ENCODE data around the gene PLPP3.
A peak's percentile ranks its signal among the peaks of the same experiment; 100 is the strongest.

Gene PLPP3

DNA sequence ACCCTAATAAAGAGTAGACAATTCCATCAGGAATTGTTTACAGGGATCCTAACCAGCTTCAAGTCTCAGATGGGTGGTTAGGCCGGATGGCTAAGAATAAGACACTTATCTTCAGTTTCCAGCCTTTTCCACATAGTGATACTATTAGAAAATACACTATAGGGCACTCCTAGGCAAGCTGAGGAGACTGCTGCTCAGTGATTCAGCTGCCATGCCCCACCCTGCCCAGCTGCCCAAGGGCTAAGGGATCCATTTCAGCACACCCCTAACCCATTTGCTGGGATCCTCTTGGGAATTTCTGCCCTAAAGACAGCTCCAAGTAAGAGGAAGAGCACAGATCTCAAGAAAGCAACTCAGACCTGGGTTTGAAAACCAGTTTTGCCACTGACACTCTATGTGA, 31.9 kb downstream of the PLPP3 start:
- Histone ChIP-seq H3K27me3 (ENCODE audit: control insufficient read depth, insufficient read depth, low read length) (no peaks in the 10 kb centered on the region), H3K9ac (ENCODE audit: low read length) (no peak overlapping the region), H3K4me3 (ENCODE audit: low read depth, low read length) (no peak overlapping the region), H3K9me3 (ENCODE audit: control insufficient read depth, insufficient read depth, low read depth, low read length) (no peaks in the 10 kb centered on the region), H3K4me1 (ENCODE audit: control insufficient read depth, insufficient read depth, low read length) (peaks cover 84% of the 10 kb centered on the region), H3K27ac (ENCODE audit: low read depth, low read length) (no peak overlapping the region), H3K36me3 (ENCODE audit: control insufficient read depth, insufficient read depth, low read length) (0 out of 2 replicates have a peak, but pooled peaks cover 3% of the 10 kb centered on the region)

DNA sequence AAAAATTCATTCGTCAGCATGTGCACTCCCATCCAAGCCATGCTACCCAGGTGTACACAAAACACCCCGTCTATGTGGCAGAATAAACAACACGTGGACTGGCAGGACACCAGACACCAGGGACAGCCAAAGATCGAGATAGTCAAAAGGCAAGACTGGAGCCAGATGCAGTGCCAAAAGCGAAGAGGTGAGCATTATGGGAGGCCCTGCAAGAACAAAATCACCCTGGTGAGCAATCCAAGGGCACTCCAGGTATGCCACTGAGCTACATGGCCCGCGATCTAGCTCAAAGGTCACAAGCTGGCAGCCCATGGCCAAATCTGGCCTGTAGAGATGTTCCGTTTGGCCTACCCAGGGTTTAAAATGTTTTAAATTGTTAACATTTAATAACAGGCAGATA, 33.7 kb downstream of the PLPP3 start:
- Histone ChIP-seq H3K27me3 (ENCODE audit: control insufficient read depth, insufficient read depth, low read length) (no peaks in the 10 kb centered on the region), H3K4me1 (ENCODE audit: control insufficient read depth, insufficient read depth, low read length) (peaks cover 69% of the 10 kb centered on the region), H3K9me3 (ENCODE audit: control insufficient read depth, insufficient read depth, low read depth, low read length) (no peaks in the 10 kb centered on the region), H3K27ac (ENCODE audit: low read depth, low read length) (no peak overlapping the region), H3K9ac (ENCODE audit: low read length) (no peak overlapping the region), H3K4me3 (ENCODE audit: low read depth, low read length) (no peak overlapping the region), H3K36me3 (ENCODE audit: control insufficient read depth, insufficient read depth, low read length) (0 out of 2 replicates have a peak, but pooled peaks cover 3% of the 10 kb centered on the region)

- Histone ChIP-seq H3K4me3 (ENCODE audit: low read depth, low read length) (no peak overlapping the region), H3K36me3 (ENCODE audit: control insufficient read depth, insufficient read depth, low read length) (0 out of 2 replicates have a peak, but pooled peaks cover 3% of the 10 kb centered on the region), H3K27ac (ENCODE audit: low read depth, low read length) (peak overlapping the region; percentile 50), H3K9me3 (ENCODE audit: control insufficient read depth, insufficient read depth, low read depth, low read length) (no peaks in the 10 kb centered on the region), H3K27me3 (ENCODE audit: control insufficient read depth, insufficient read depth, low read length) (no peaks in the 10 kb centered on the region), H3K4me1 (ENCODE audit: control insufficient read depth, insufficient read depth, low read length) (peaks cover 62% of the 10 kb centered on the region), H3K9ac (ENCODE audit: low read length) (no peak overlapping the region)
Measured at GRCh38 chr1:56543783-56544612, 35.4 kb downstream of the PLPP3 start.

GRCh38 chr1:56542651-56543050, 36.7 kb downstream of the PLPP3 start:
- Histone ChIP-seq H3K4me1 (ENCODE audit: control insufficient read depth, insufficient read depth, low read length) (peaks cover 62% of the 10 kb centered on the region), H3K4me3 (ENCODE audit: low read depth, low read length) (no peak overlapping the region), H3K9ac (ENCODE audit: low read length) (no peak overlapping the region), H3K36me3 (ENCODE audit: control insufficient read depth, insufficient read depth, low read length) (0 out of 2 replicates have a peak, but pooled peaks cover 3% of the 10 kb centered on the region), H3K27me3 (ENCODE audit: control insufficient read depth, insufficient read depth, low read length) (no peaks in the 10 kb centered on the region), H3K27ac (ENCODE audit: low read depth, low read length) (no peak overlapping the region), H3K9me3 (ENCODE audit: control insufficient read depth, insufficient read depth, low read depth, low read length) (no peaks in the 10 kb centered on the region)

DNA sequence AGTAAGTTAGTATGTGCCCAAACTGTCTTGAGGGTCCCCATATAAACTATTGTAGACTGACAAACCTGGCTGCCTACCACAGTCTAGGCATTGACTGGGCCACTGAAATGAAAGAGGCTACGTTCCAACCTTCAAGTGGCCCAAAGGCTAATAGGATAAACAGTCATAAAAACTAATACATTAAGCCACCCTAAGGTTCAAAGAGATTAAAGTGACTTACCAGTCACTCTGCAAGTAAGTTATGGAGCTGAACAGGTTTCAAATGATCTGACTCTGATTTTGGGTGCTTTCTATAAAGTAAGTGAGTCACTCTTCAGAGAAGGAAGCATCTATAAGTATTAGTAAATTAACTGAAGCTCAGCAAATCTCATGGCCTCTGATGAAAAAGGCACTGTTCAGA, 38.0 kb downstream of the PLPP3 start:
- peaks cover 11% of the 10 kb centered on the region; the same call in 1 of the 2 replicates for H3K36me3 ChIP-seq (ENCODE audit: control insufficient read depth, insufficient read depth, low read length)
- no peaks in the 10 kb centered on the region for H3K9me3 ChIP-seq (ENCODE audit: control insufficient read depth, insufficient read depth, low read depth, low read length)
- no peak overlapping the region for H3K9ac ChIP-seq (ENCODE audit: low read length)
- no peak overlapping the region for H3K4me3 ChIP-seq (ENCODE audit: low read depth, low read length)
- H3K4me1 ChIP-seq (ENCODE audit: control insufficient read depth, insufficient read depth, low read length) = peaks cover 67% of the 10 kb centered on the region
- H3K27ac ChIP-seq (ENCODE audit: low read depth, low read length) = no peak overlapping the region
- H3K27me3 ChIP-seq (ENCODE audit: control insufficient read depth, insufficient read depth, low read length) = no peaks in the 10 kb centered on the region

GRCh38 chr1:56540467-56540866, 38.9 kb downstream of the PLPP3 start:
- Histone ChIP-seq H3K27ac (ENCODE audit: low read depth, low read length) (no peak overlapping the region), H3K36me3 (ENCODE audit: control insufficient read depth, insufficient read depth, low read length) (peaks cover 17% of the 10 kb centered on the region; the same call in 1 of the 2 replicates), H3K9me3 (ENCODE audit: control insufficient read depth, insufficient read depth, low read depth, low read length) (no peaks in the 10 kb centered on the region), H3K27me3 (ENCODE audit: control insufficient read depth, insufficient read depth, low read length) (no peaks in the 10 kb centered on the region), H3K9ac (ENCODE audit: low read length) (no peak overlapping the region), H3K4me1 (ENCODE audit: control insufficient read depth, insufficient read depth, low read length) (peaks cover 68% of the 10 kb centered on the region), H3K4me3 (ENCODE audit: low read depth, low read length) (no peak overlapping the region)

DNA sequence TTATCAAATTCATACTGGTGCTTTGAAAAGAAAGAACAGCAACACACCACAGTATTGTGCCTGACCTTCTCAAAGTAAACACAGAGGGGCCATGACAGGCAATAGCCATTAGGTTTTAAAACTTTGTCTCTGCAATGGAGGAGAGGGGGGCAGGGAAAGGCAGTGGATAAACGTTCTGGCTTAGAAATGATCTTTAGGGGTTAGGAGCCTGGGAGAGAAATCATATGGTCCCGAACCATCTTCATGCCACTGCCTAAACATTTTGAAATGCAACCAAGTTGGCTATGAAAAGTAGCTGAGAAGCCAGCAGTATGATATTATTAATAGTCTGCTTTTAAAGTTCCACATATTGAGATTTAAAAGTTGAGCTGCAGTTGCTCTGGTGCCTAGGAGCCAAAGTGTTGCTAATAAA, 39.8 kb downstream of the PLPP3 start:
- Histone ChIP-seq H3K4me1 (ENCODE audit: control insufficient read depth, insufficient read depth, low read length) (peaks cover 67% of the 10 kb centered on the region), H3K27ac (ENCODE audit: low read depth, low read length) (no peak overlapping the region; the same call in 1 of the 2 replicates)

GRCh38 chr1:56538532-56538931, 40.8 kb downstream of the PLPP3 start:
- no peak overlapping the region for H3K27ac ChIP-seq (ENCODE audit: low read depth, low read length)
- no peaks in the 10 kb centered on the region for H3K27me3 ChIP-seq (ENCODE audit: control insufficient read depth, insufficient read depth, low read length)
- H3K36me3 ChIP-seq (ENCODE audit: control insufficient read depth, insufficient read depth, low read length) = peaks cover 29% of the 10 kb centered on the region
- peaks cover 67% of the 10 kb centered on the region for H3K4me1 ChIP-seq (ENCODE audit: control insufficient read depth, insufficient read depth, low read length)
- H3K4me3 ChIP-seq (ENCODE audit: low read depth, low read length) = no peak overlapping the region
- H3K9me3 ChIP-seq (ENCODE audit: control insufficient read depth, insufficient read depth, low read depth, low read length) = no peaks in the 10 kb centered on the region
- no peak overlapping the region for H3K9ac ChIP-seq (ENCODE audit: low read length)

More for the DNA sequence above, 39.8 kb downstream of the PLPP3 start:
- peaks cover 19% of the 10 kb centered on the region for H3K36me3 ChIP-seq (ENCODE audit: control insufficient read depth, insufficient read depth, low read length)
- no peak overlapping the region for H3K9ac ChIP-seq (ENCODE audit: low read length)
- H3K4me3 ChIP-seq (ENCODE audit: low read depth, low read length) = no peak overlapping the region
- no peaks in the 10 kb centered on the region for H3K9me3 ChIP-seq (ENCODE audit: control insufficient read depth, insufficient read depth, low read depth, low read length)
- no peaks in the 10 kb centered on the region for H3K27me3 ChIP-seq (ENCODE audit: control insufficient read depth, insufficient read depth, low read length)

GRCh38 chr1:56537660-56538059, 41.7 kb downstream of the PLPP3 start:
- no peaks in the 10 kb centered on the region for H3K9me3 ChIP-seq (ENCODE audit: control insufficient read depth, insufficient read depth, low read depth, low read length)
- H3K9ac ChIP-seq (ENCODE audit: low read length) = no peak overlapping the region
- H3K27ac ChIP-seq (ENCODE audit: low read depth, low read length) = peak overlapping the region; percentile 60; the same call in 1 of the 2 replicates
- peaks cover 32% of the 10 kb centered on the region for H3K36me3 ChIP-seq (ENCODE audit: control insufficient read depth, insufficient read depth, low read length)
- H3K27me3 ChIP-seq (ENCODE audit: control insufficient read depth, insufficient read depth, low read length) = no peaks in the 10 kb centered on the region
- peaks cover 71% of the 10 kb centered on the region for H3K4me1 ChIP-seq (ENCODE audit: control insufficient read depth, insufficient read depth, low read length)
- H3K4me3 ChIP-seq (ENCODE audit: low read depth, low read length) = no peak overlapping the region

- peak overlapping the region; percentile 24 for H3K9ac ChIP-seq (ENCODE audit: low read length)
- H3K9me3 ChIP-seq (ENCODE audit: control insufficient read depth, insufficient read depth, low read depth, low read length) = no peaks in the 10 kb centered on the region
- H3K36me3 ChIP-seq (ENCODE audit: control insufficient read depth, insufficient read depth, low read length) = peaks cover 39% of the 10 kb centered on the region
- no peaks in the 10 kb centered on the region for H3K27me3 ChIP-seq (ENCODE audit: control insufficient read depth, insufficient read depth, low read length)
- peak overlapping the region; percentile 60 for H3K27ac ChIP-seq (ENCODE audit: low read depth, low read length)
- H3K4me3 ChIP-seq (ENCODE audit: low read depth, low read length) = peak overlapping the region; percentile 5; the same call in 1 of the 2 replicates
- H3K4me1 ChIP-seq (ENCODE audit: control insufficient read depth, insufficient read depth, low read length) = peaks cover 88% of the 10 kb centered on the region
Measured at GRCh38 chr1:56535939-56536338, 43.4 kb downstream of the PLPP3 start.

GRCh38 chr1:56535362-56535761, 44.0 kb downstream of the PLPP3 start:
- Histone ChIP-seq H3K4me3 (ENCODE audit: low read depth, low read length) (no peak overlapping the region), H3K9me3 (ENCODE audit: control insufficient read depth, insufficient read depth, low read depth, low read length) (no peaks in the 10 kb centered on the region), H3K9ac (ENCODE audit: low read length) (peak overlapping the region; percentile 60), H3K27me3 (ENCODE audit: control insufficient read depth, insufficient read depth, low read length) (no peaks in the 10 kb centered on the region), H3K27ac (ENCODE audit: low read depth, low read length) (peak overlapping the region; percentile 72), H3K4me1 (ENCODE audit: control insufficient read depth, insufficient read depth, low read length) (peaks cover 94% of the 10 kb centered on the region), H3K36me3 (ENCODE audit: control insufficient read depth, insufficient read depth, low read length) (peaks cover 43% of the 10 kb centered on the region)
